Measurements from ENCODE around the gene PSMC3IP.
A peak's percentile ranks its signal among the peaks of the same experiment; 100 is the strongest.

PSMC3IP gene

GRCh38 chr17:42584880-42585279, 7.4 kb upstream of the PSMC3IP start:
- DNase-seq = no peak

DNA sequence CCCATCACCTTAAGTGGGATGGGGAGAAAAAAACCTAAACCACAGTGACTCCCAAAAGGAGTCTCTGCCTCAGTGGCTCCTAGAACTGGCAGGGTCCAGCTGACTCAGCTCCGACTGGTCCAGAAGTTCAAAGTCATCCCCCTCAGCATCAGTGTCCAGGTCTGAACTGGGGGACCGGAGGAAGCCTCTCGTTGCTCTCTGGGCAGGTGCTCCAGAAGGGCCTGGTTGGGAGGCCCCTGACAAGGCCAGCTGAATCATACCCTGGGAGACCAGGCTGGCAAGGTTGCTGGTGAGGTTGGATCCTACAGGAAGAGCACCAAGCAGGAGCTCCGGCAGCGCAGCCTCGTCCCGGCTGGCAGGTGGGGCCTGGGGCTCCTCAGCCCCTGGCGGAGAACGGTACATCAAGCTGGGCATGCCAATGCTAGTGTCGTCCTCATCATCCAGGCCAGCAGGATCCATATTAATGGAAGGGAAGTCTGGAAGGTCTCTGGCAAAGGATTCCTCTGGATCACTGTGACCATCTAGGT, 4.3 kb upstream of the PSMC3IP start:
- DNase-seq = no peak

DNA sequence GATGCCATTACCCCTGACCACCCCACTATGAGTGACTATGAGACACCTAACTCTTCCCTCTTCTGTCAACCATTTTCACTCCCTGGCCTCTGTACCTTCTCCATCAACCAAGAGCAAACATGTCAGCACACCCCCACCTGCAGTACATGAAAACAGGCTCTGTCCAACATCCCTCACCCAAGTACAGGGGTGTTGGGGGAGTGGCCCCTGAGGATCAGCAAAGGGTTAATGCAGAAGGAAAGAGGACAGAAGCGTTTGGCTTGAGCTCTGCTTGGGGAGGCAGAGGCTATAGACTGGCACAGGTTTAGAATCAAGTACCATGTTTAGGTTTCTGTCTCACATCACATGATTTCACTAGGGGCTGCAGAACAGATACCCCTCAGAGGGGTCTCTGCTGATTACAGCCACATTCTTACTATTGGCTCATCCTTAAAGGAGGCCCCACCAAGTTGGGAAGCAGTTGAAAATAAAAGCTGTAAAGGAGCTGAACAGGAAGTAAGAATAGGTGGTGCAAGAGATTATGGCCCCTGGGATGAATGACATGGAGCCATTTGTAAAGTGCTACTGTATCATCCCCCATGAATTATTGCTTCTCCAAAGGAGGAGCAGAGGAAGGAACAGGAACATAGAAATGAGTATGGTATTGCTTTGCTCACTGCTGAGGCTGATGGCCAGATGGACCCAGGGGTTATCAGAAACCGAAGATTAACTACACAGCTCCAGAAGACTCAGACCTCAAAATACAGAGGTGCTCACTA, 2.4 kb upstream of the PSMC3IP start:
- DNase-seq = no peak

GRCh38 chr17:42578282-42578869, 847 bp upstream of the PSMC3IP start:
- DNase-seq = peak; percentile 94

GRCh38 chr17:42577140-42577531, 393 bp downstream of the PSMC3IP start:
- DNase-seq = peak; percentile 16

GRCh38 chr17:42574463-42574862, 3.1 kb downstream of the PSMC3IP start:
- DNase-seq = no peak

GRCh38 chr17:42573095-42573494, 4.4 kb downstream of the PSMC3IP start:
- DNase-seq = no peak

GRCh38 chr17:42571435-42572225, 5.9 kb downstream of the PSMC3IP start:
- DNase-seq = no peak

DNA sequence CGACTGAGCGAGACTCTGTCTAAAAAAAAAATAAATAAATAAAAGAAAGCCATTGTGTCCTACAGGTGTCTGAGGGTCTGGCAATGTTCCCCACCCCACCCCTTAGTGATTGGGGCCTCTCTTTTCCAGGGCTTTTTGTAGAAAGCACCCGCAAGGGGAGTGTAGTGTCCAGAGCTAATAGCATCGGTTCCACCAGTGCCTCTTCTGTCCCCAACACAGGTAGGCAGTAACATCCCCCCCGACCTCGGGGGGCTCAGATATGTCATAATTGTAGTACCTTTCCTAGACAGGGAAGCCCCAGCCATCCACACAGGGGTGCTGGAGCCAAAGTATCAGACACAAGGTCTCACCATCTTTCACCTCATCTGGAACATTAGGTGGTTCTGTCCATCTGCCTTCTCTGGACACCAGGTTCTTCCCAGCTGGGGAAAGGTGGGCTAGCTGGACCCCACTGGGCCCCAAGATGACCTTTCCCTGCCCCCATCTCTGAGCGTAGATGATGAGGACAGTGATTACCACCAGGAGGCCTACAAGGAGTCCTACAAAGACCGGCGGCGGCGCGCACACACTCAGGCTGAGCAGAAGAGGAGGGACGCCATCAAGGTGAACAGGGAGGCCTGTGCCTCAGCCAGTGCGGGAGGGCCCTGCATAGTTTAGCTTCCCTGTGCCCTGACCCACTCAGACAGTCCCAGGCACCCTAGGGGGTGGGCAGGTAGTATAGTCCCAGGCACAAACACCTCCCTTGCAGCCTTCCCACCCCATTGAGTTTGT, 9.0 kb downstream of the PSMC3IP start:
- DNase-seq = no peak

GRCh38 chr17:42566883-42567573, 10.5 kb downstream of the PSMC3IP start, which contains the start of gene MLX:
Gene MLX (plus strand): TSS chr17:42567100. CDS start chr17:42567125, 25 bp downstream.
- peak; percentile 97 for DNase-seq

DNA sequence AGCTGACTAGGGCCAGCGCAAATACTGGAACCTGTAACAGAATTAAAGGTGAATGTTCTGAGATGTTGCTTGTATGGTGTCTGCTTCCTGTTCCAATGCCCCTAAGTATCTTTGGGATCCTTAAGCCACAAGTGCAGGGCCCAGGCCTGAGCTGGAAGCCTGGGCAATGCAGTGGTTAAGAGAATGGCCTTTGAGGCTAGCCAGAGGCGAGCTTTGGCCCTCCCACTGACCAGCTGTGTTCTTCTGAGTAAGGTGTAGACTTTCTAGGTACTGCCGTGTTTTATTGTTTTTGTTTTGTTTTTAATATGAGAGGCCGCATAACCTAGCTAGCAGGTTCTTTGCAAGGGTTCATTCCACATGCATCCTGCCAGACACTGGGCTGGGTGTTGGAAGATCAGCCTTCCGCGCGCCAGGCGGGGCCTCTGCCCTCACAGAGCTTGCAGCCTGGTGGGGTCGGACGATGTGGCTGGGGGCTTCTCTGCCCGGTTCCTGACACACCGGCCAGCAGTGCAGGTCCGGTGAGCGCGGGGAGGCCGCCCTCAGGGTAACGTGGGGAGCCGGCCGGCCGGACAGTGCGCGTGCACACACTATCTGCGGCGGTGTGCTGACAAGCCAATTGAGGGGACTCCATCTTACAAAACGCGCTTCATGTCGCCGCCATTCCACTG, 11.2 kb downstream of the PSMC3IP start:
- DNase-seq = no peak

- DNase-seq = no peak
Observed at GRCh38 chr17:42565523-42566214, 11.9 kb downstream of the PSMC3IP start.

DNA sequence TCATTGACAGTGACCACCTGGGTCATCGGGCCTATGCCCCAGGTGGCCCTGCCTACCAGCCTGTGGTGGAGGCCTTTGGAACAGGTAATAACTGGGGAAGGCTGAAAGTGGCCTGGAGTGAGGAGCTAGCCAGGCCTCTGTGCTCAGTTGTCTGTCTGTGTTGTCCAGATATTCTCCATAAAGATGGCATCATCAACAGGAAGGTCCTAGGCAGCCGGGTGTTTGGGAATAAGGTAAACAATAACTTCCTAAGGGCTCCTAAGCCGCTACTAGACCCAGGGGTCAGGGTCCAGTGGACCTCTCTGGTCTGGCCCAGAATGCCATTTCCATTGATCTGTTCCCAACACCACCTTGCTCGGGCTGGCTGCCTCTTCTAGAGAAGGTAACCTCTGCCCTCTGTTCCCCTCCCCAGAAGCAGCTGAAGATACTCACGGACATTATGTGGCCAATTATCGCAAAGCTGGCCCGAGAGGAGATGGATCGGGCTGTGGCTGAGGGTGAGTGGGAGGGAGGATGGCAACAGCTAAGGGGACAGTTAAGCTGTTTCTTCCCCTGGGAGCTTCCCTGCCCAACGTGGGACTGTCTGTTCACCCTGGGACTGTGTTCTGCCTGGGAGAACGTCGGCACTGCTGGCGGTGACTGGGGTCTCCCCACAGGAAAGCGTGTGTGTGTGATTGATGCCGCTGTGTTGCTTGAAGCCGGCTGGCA, 12.6 kb downstream of the PSMC3IP start:
- DNase-seq = no peak

- no peak for DNase-seq
Observed at GRCh38 chr17:42563950-42564349, 13.6 kb downstream of the PSMC3IP start.

DNA sequence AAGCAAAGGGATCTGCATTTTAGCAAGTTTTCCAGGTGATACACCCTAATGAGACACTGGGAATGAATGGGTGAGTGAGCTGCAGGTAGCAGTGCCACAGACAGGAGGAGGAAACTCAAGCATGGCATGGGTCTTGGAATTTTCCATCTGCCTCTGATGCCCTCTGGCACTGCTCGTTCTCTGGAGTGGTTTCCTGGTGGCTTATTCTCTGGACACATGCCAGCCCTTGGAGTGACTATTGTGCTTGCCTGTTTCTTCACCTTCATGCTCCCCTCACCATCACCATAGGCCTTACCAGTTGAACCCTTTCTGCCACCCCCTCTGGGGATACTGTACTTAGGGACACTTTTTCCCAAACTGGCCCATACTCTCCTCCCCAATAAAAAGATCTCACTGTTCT, 14.0 kb downstream of the PSMC3IP start:
- no peak for DNase-seq

GRCh38 chr17:42563143-42563509, 14.4 kb downstream of the PSMC3IP start:
- DNase-seq = no peak

- peak; percentile 25 for DNase-seq
Observed at GRCh38 chr17:42562388-42563142, 15.0 kb downstream of the PSMC3IP start.

- DNase-seq = peak; percentile 97
Observed at GRCh38 chr17:42561897-42562387, 15.6 kb downstream of the PSMC3IP start, which contains the start of gene COASY. Gene COASY (plus strand): TSS chr17:42562148. CDS start chr17:42562623, 475 bp downstream.

- DNase-seq = no peak
Observed at GRCh38 chr17:42560246-42560645, 17.3 kb downstream of the PSMC3IP start.

Data from RPMI8226 (cell line).